DND-41 (cell line): Measurements from ENCODE around the gene TSEN2.

Experiments
- ATAC-seq: fragments of 200-7000 bp; cut with Tn5 transposase; 3 replicates; pipeline ENCODE4 v1.9.1; 2021; ENCODE audit warnings: low read depth; ENCODE audit not compliant: insufficient read depth
- DNase-seq: peaks from one replicate; pipeline ENCODE4 v3.0.0-alpha.2; 2020
- H2AFZ ChIP-seq: 2 replicates; pipeline ENCODE4 v1.6.0; 2012; ENCODE audit warnings: low read depth, low read length
- H3K27ac ChIP-seq: 2 replicates; pipeline ENCODE4 v1.5.1; 2012; ENCODE audit warnings: low read length, inconsistent platforms
- H3K27me3 ChIP-seq: fragments of 200-600 bp; sonication (generic); 2 replicates; pipeline ENCODE4 v1.6.0; 2012; ENCODE audit warnings: low read length, mild to moderate bottlenecking, inconsistent platforms; ENCODE audit not compliant: insufficient read depth, poor library complexity
- H3K36me3 ChIP-seq: 2 replicates; pipeline ENCODE4 v1.5.1; 2012; ENCODE audit warnings: low read length, inconsistent platforms; ENCODE audit not compliant: insufficient read depth
- H3K4me1 ChIP-seq: 2 replicates; pipeline ENCODE4 v1.5.1; 2012; ENCODE audit warnings: mild to moderate bottlenecking, low read length; ENCODE audit not compliant: insufficient read depth
- H3K4me2 ChIP-seq: 2 replicates; pipeline ENCODE4 v1.6.0; 2012; ENCODE audit warnings: mild to moderate bottlenecking, moderate library complexity, low read length, inconsistent platforms; ENCODE audit not compliant: insufficient read depth
- H3K4me3 ChIP-seq, 2 experiments: fragments of 200-600 bp in 1 of 2; shearing (Covaris generic) in 1 of 2; 2 replicates each; pipeline ENCODE4 v1.5.1; 2012 to 2016; ENCODE audit warnings: inconsistent platforms in 2 of 2, low read length in 2 of 2, mild to moderate bottlenecking in 2 of 2, low read depth in 1 of 2, moderate library complexity in 1 of 2
- H3K79me2 ChIP-seq: 2 replicates; pipeline ENCODE4 v1.6.0; 2012; ENCODE audit warnings: low read length, inconsistent platforms; ENCODE audit not compliant: insufficient read depth
- H3K9ac ChIP-seq: 2 replicates; pipeline ENCODE4 v1.6.0; 2012; ENCODE audit warnings: low read depth, mild to moderate bottlenecking, inconsistent platforms, low read length, moderate library complexity
- H3K9me3 ChIP-seq: 2 replicates; pipeline ENCODE4 v1.5.1; 2012; ENCODE audit warnings: low read length, moderate library complexity, mild to moderate bottlenecking, inconsistent platforms; ENCODE audit not compliant: insufficient read depth, severe bottlenecking
- H4K20me1 ChIP-seq: 2 replicates; pipeline ENCODE4 v1.6.0; 2012; ENCODE audit warnings: low read length; ENCODE audit not compliant: insufficient read depth
- CTCF ChIP-seq: IDR thresholded peaks from 2 replicates; pipeline ENCODE4 v1.5.1; 2012; ENCODE audit warnings: borderline replicate concordance, low read length, moderate library complexity, mild to moderate bottlenecking; ENCODE audit not compliant: poor library complexity, severe bottlenecking; ENCODE audit errors: extremely low read depth
- EZH2 ChIP-seq: IDR thresholded peaks from 3 replicates; pipeline ENCODE4 v1.6.1; 2012; ENCODE audit warnings: borderline replicate concordance, low read depth, mild to moderate bottlenecking, moderate library complexity, low read length, inconsistent platforms; ENCODE audit not compliant: severe bottlenecking

The TSEN2 gene

GRCh38 chr3:12444582-12445471 is 39.5 kb upstream of the TSEN2 start:
- Histone ChIP-seq H2AFZ (no peak overlapping the region), H3K4me1 (no peaks in the 10 kb centered on the region), H3K27ac (no peak overlapping the region), H3K36me3 (no peaks in the 10 kb centered on the region), H3K9ac (no peak overlapping the region), H3K4me3 (no peak overlapping the region), H3K27me3 (no peaks in the 10 kb centered on the region), H3K9me3 (no peaks in the 10 kb centered on the region), H4K20me1 (no peaks in the 10 kb centered on the region), H3K79me2 (no peaks in the 10 kb centered on the region), H3K4me2 (no peak overlapping the region)
- DNase-seq = no peak
- no peak for ATAC-seq
- TF ChIP-seq CTCF (no peak), EZH2 (no peak)

GRCh38 chr3:12445523-12446240 is 38.6 kb upstream of the TSEN2 start:
- H3K27me3 ChIP-seq = no peaks in the 10 kb centered on the region
- TF ChIP-seq CTCF (no peak), EZH2 (no peak)
- no peak overlapping the region for H2AFZ ChIP-seq
- no peaks in the 10 kb centered on the region for H3K9me3 ChIP-seq
- no peaks in the 10 kb centered on the region for H3K4me1 ChIP-seq
- no peaks in the 10 kb centered on the region for H3K79me2 ChIP-seq
- DNase-seq (no peak), ATAC-seq (no peak)
- no peak overlapping the region for H3K27ac ChIP-seq
- no peak overlapping the region for H3K9ac ChIP-seq
- no peak overlapping the region for H3K4me2 ChIP-seq
- H4K20me1 ChIP-seq = no peaks in the 10 kb centered on the region
- no peaks in the 10 kb centered on the region for H3K36me3 ChIP-seq
- no peak overlapping the region for H3K4me3 ChIP-seq

GRCh38 chr3:12446298-12446697 is 38.0 kb upstream of the TSEN2 start:
- H4K20me1 ChIP-seq = no peaks in the 10 kb centered on the region
- ATAC-seq (no peak), DNase-seq (no peak)
- H2AFZ ChIP-seq = no peak overlapping the region
- H3K4me1 ChIP-seq = no peaks in the 10 kb centered on the region
- no peak overlapping the region for H3K4me3 ChIP-seq
- H3K27ac ChIP-seq = no peak overlapping the region
- H3K79me2 ChIP-seq = no peaks in the 10 kb centered on the region
- H3K27me3 ChIP-seq = no peaks in the 10 kb centered on the region
- no peaks in the 10 kb centered on the region for H3K36me3 ChIP-seq
- H3K9me3 ChIP-seq = peaks cover under 1% of the 10 kb centered on the region
- no peak for TF ChIP-seq CTCF
- TF ChIP-seq EZH2 = no peak
- H3K9ac ChIP-seq = no peak overlapping the region
- H3K4me2 ChIP-seq = no peak overlapping the region
